ENCODE data around the gene RAB11A.

DNA sequence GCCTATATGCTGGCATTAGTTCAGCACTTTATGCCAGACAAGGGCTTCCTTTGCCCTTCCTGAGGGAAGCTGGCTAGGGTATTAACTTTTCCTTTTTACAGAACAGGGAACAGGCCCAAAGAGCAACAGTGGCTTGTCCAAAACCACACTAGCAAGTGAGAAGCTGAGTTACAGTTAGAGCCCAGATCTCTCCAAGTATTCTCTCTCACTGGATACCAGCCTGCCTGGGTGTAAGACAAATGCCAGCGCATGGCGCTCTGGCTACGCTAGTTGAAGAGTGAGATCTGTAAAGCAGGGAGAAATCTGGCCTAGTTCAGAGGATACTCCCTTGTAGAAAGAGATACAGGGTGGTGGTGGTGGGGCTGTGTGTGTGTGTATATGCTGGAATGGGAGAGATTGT is 38.4 kb downstream of the RAB11A start:
- TF ChIP-seq, protein P1, sequence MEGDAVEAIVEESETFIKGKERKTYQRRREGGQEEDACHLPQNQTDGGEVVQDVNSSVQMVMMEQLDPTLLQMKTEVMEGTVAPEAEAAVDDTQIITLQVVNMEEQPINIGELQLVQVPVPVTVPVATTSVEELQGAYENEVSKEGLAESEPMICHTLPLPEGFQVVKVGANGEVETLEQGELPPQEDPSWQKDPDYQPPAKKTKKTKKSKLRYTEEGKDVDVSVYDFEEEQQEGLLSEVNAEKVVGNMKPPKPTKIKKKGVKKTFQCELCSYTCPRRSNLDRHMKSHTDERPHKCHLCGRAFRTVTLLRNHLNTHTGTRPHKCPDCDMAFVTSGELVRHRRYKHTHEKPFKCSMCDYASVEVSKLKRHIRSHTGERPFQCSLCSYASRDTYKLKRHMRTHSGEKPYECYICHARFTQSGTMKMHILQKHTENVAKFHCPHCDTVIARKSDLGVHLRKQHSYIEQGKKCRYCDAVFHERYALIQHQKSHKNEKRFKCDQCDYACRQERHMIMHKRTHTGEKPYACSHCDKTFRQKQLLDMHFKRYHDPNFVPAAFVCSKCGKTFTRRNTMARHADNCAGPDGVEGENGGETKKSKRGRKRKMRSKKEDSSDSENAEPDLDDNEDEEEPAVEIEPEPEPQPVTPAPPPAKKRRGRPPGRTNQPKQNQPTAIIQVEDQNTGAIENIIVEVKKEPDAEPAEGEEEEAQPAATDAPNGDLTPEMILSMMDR (IDR thresholded peaks at IDR 0.05; ENCODE audit: insufficient read depth, low read depth, low read length), result no peak
- TF ChIP-seq EZH2 (IDR thresholded peaks at IDR 0.05; ENCODE audit: insufficient read depth, low read length), result no peak

Measured in astrocyte (in vitro differentiated cells and primary cell).